GM18498 (cell line): Measurements from ENCODE around the gene FDX1.
"Not testable (repeated sequence)": the region's sequence is repeated elsewhere in the genome, so short reads cannot be mapped to it uniquely, and the experiment has no call there.

Source experiments
- ATAC-seq: cut with Tn5 transposase; IDR thresholded peaks from one replicate; pipeline ENCODE4 v1.9.1; 2021; ENCODE audit warnings: mild to moderate bottlenecking, moderate library complexity; ENCODE audit not compliant: unreplicated experiment

Gene FDX1, protein sequence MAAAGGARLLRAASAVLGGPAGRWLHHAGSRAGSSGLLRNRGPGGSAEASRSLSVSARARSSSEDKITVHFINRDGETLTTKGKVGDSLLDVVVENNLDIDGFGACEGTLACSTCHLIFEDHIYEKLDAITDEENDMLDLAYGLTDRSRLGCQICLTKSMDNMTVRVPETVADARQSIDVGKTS

DNA sequence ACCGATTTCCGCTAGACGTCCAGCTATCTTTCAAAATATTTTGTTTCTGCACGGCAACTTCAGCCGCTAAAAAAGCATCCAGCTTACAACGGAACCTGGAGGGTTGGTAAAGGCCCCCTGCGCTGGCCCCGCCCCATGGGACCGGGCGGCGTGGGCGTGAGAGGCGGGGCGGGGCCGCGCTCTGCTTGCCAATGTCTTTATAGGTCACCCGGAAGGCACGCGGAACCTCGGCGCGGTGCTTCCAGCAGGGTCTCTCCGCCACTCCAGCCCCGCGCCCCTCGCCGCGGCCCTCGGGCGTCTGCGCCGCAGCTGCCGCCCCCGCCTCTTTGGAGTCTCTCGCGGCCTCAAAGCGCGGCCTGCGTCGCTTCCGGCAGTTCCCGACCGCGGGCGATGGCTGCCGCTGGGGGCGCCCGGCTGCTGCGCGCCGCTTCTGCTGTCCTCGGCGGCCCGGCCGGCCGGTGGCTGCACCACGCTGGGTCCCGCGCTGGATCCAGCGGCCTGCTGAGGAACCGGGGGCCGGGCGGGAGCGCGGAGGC, at the start of gene FDX1:
Gene FDX1 (plus strand): TSS at position 218 of the 536 bp plus-strand sequence. CDS start 173 bp downstream, at position 391.
- peak; percentile 91 for ATAC-seq

- ATAC-seq = no peak
Observed at GRCh38 chr11:110380836-110381622, 48.7 kb upstream of the FDX1 start.

- not testable (repeated sequence) for ATAC-seq
Observed at GRCh38 chr11:110388231-110388630, 41.5 kb upstream of the FDX1 start.

GRCh38 chr11:110389965-110390364, 39.8 kb upstream of the FDX1 start:
- ATAC-seq = no peak

GRCh38 chr11:110392056-110392455, 37.7 kb upstream of the FDX1 start:
- no peak for ATAC-seq

- ATAC-seq = not testable (repeated sequence)
Observed at GRCh38 chr11:110397668-110398286, 32.0 kb upstream of the FDX1 start.

- ATAC-seq = not testable (repeated sequence)
Observed at GRCh38 chr11:110403585-110403984, 26.2 kb upstream of the FDX1 start.

GRCh38 chr11:110405636-110406035, 24.1 kb upstream of the FDX1 start:
- not testable (repeated sequence) for ATAC-seq

DNA sequence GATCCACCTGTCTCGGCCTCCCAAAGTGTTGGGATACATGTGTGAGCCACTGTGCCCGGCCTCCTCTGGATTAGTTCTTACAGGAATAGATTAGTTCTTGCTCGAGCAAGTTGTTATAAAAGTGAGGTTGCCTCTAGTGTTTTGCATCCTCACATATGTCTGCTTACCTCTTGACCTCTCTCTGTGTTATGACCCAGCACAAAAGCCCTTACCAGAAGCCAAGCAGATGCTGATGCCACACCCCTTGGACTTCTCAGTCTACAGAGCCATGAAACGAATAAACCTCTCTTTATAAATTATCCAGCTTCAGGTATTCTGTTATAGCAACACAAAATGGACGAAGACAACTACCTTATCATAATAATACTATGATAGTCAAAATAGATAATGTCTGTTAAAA, 22.4 kb upstream of the FDX1 start:
- ATAC-seq = no peak

GRCh38 chr11:110409174-110409573, 20.6 kb upstream of the FDX1 start:
- no peak for ATAC-seq

DNA sequence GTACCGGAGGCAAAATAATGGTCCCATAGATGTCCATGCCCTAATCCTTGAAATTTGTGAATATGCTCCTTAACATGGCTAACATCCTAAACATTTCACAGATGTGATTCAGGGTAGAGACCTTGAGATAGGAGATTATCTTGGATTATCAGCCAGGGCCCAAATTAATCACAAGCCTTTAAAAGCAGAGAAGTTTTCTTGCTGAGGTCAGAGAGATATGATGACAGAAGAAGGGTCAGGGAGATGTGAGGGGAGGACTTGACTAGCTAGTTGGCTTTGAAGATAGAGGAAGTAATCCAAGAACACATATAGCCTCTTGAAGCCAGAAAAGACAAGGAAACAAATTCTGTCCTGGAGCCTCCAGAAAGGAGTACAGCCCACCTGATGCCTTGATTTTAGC, 19.1 kb upstream of the FDX1 start:
- ATAC-seq = no peak

GRCh38 chr11:110415081-110415480, 14.7 kb upstream of the FDX1 start:
- no peak for ATAC-seq

DNA sequence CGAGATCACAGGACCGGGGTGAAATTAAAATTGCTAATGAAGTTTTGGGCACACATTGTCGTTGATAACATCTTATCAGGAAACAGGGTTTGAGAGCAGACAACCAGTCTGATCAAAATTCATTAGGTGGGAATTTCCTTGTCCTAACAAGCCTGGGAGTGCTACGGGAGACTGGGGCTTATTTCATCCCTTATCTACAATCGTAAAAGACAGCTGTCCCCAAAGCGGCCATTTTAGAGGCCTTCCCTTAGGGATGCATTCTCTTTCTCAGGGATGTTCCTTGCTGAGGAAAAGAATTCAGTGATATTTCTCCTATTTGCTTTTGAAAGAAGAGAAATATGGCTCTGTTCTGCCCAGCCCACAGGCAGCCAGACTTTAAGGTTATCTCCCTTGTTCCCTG, 8.1 kb upstream of the FDX1 start:
- not testable (repeated sequence) for ATAC-seq

GRCh38 chr11:110422306-110422905, 7.3 kb upstream of the FDX1 start:
- no peak for ATAC-seq

DNA sequence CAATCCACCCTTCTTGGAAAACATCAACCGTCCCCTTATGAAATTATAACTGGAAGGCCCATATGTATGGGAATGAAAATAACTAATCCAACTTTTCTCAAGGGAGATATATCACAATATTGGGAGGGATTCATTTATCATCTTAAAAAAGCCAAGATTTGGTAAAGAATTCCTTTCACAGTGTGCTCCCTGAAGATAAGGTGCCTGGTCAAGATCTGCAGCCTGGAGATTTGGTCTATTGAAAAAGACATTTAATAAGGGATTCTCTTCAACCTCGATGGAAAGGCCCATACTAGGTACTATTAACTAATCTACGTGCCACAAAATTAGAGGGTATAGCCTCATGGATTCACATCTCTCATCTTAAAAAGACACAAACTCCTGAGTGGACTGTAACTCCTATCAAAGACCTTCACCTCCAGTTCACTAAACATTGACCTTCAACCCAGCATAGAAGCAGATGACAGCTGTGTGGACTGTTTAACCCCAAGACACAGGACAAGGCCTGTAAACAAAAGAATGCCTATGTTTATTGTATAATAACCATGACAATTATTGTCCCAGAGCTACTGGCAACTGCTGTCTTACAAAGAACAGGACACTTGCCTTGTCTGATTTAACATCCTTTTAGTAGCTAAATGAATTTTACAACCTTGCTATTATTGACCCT, 4.8 kb upstream of the FDX1 start:
- no peak for ATAC-seq

DNA sequence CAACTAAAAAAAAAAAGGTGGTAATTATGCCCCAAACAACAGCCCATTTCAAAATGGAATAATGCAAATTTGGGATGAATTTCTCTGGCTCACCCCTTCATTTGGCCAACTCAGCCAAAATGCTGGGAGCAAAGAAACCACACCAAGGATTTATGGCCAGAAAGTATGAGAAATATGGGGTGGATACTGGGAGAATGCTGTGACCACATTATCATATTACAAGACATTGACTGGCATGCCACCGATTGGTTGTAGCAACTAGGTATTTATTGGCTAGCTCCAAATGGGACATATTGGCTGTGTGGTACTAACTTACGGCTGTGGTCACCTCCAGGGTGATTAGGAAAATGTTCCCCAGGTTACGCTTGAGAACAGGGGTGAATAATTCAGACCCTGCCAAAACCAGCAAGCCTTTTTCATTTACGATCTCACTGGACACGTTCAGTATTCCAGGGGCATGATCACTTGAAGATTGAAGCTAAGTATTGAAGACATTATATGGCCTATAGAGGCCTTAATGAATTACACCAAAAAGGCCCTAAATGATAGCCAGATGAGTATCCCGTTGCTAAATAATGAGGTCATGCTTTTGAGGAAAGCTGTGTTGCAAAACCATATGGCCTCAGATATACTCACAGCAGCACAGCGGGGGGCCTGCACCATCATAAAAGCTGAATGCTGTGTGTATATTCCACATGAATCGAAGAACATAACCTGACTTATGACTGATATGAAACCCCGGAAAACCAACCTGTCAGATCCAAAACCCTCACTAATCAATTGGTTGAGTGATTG, 3.8 kb upstream of the FDX1 start:
- ATAC-seq = no peak

- ATAC-seq = no peak
Observed at GRCh38 chr11:110428040-110428439, 1.7 kb upstream of the FDX1 start.

GRCh38 chr11:110428956-110429730, 605 bp upstream of the FDX1 start:
- ATAC-seq = no peak
